GM21367 (cell line): Measurements from ENCODE around the gene PLEKHA8.

Source experiments
- ATAC-seq: cut with Tn5 transposase; IDR thresholded peaks from one replicate; pipeline ENCODE4 v1.9.1; 2021; ENCODE audit not compliant: unreplicated experiment

The PLEKHA8 gene

GRCh38 chr7:30166155-30166840, 138.1 kb downstream of the PLEKHA8 start:
- no peak for ATAC-seq

- ATAC-seq = no peak
These were observed 138.6 kb downstream of the PLEKHA8 start for GRCh38 chr7:30166841-30167235.

- ATAC-seq = no peak
These were observed 139.7 kb downstream of the PLEKHA8 start for GRCh38 chr7:30167901-30168300.

- ATAC-seq = no peak
These were observed 140.8 kb downstream of the PLEKHA8 start for GRCh38 chr7:30168835-30169573.

- ATAC-seq = no peak
These were observed 141.4 kb downstream of the PLEKHA8 start for GRCh38 chr7:30169579-30169978.

- no peak for ATAC-seq
These were observed 142.4 kb downstream of the PLEKHA8 start for GRCh38 chr7:30170476-30171205.

- ATAC-seq = no peak
These were observed 143.7 kb downstream of the PLEKHA8 start for GRCh38 chr7:30171766-30172447.

GRCh38 chr7:30172451-30172850, 144.2 kb downstream of the PLEKHA8 start:
- no peak for ATAC-seq

GRCh38 chr7:30173058-30173897, 145.1 kb downstream of the PLEKHA8 start:
- ATAC-seq = no peak

GRCh38 chr7:30175180-30175579, 147.0 kb downstream of the PLEKHA8 start:
- no peak for ATAC-seq

- no peak for ATAC-seq
These were observed 147.5 kb downstream of the PLEKHA8 start for GRCh38 chr7:30175636-30176147.

- no peak for ATAC-seq
These were observed 148.4 kb downstream of the PLEKHA8 start for GRCh38 chr7:30176463-30177109.

GRCh38 chr7:30177186-30177585, 149.0 kb downstream of the PLEKHA8 start:
- no peak for ATAC-seq

- ATAC-seq = no peak
These were observed 149.8 kb downstream of the PLEKHA8 start for GRCh38 chr7:30177965-30178364.

GRCh38 chr7:30178748-30179436, 150.7 kb downstream of the PLEKHA8 start:
- peak; percentile 68 for ATAC-seq
